GM23338 (cell line): ENCODE results near the gene PPP4R3A. TPM values are rescaled to one million over a fixed set of nuclear protein-coding genes. Genes with fewer than 3 reads are reported as not detected.

Experiments used
- ATAC-seq: fragments of 200-7000 bp; cut with Tn5 transposase; 3 replicates; pipeline ENCODE4 v1.9.1; 2020
- DNase-seq: peaks from one replicate; pipeline ENCODE4 v3.0.0-alpha.2; 2015; ENCODE audit warnings: low spot score
- H2AFZ ChIP-seq: fragments of 200-600 bp; sonication (generic); 2 replicates; pipeline ENCODE4 v1.8.0; 2016; ENCODE audit warnings: antibody characterized with exemption, mild to moderate bottlenecking, moderate library complexity
- H3F3A ChIP-seq: fragments of 200-600 bp; sonication (generic); replicated peaks from 2 replicates; pipeline ENCODE4 v1.8.0; 2017; ENCODE audit warnings: antibody characterized with exemption, mixed run types, low read depth
- H3K27ac ChIP-seq: fragments of 200-600 bp; sonication (generic); 2 replicates; pipeline ENCODE4 v1.6.1; 2016; ENCODE audit warnings: low read depth
- H3K27me3 ChIP-seq: fragments of 200-600 bp; sonication (generic); 2 replicates; pipeline ENCODE4 v1.8.0; 2016; ENCODE audit warnings: mild to moderate bottlenecking, mixed run types, moderate library complexity; ENCODE audit not compliant: insufficient read depth
- H3K36me3 ChIP-seq: fragments of 200-600 bp; sonication (generic); 2 replicates; pipeline ENCODE4 v1.8.0; 2016; ENCODE audit warnings: mild to moderate bottlenecking; ENCODE audit not compliant: insufficient read depth
- H3K4me1 ChIP-seq: fragments of 200-600 bp; sonication (generic); 2 replicates; pipeline ENCODE4 v1.8.0; 2016; ENCODE audit warnings: mild to moderate bottlenecking, moderate library complexity; ENCODE audit not compliant: insufficient read depth
- H3K4me2 ChIP-seq: fragments of 200-600 bp; sonication (generic); 2 replicates; pipeline ENCODE4 v1.7.1; 2017; ENCODE audit warnings: mixed run types
- H3K4me3 ChIP-seq: fragments of 200-600 bp; sonication (generic); 2 replicates; pipeline ENCODE4 v1.6.1; 2016; ENCODE audit warnings: mixed run types
- H3K79me2 ChIP-seq: fragments of 200-600 bp; sonication (generic); replicated peaks from 2 replicates; pipeline ENCODE4 v1.8.0; 2017; ENCODE audit warnings: mild to moderate bottlenecking; ENCODE audit not compliant: insufficient read depth
- H3K9me2 ChIP-seq: fragments of 200-600 bp; sonication (generic); 2 replicates; pipeline ENCODE4 v1.8.0; 2017; ENCODE audit not compliant: insufficient read depth
- H4K20me1 ChIP-seq: fragments of 200-600 bp; sonication (generic); replicated peaks from 2 replicates; pipeline ENCODE4 v1.8.0; 2017; ENCODE audit warnings: mild to moderate bottlenecking; ENCODE audit not compliant: insufficient read depth
- H3K27ac Mint-ChIP-seq: 2 replicates; pipeline ENCODE4 v1.8.0; 2020; ENCODE audit warnings: inconsistent platforms, mild to moderate bottlenecking, moderate library complexity, mixed read lengths
- H3K27me3 Mint-ChIP-seq: 3 replicates; pipeline ENCODE4 v1.8.0; 2022; ENCODE audit warnings: low read depth, mild to moderate bottlenecking, moderate library complexity, mixed read lengths, inconsistent platforms; ENCODE audit not compliant: insufficient read depth, poor library complexity
- H3K36me3 Mint-ChIP-seq: 3 replicates; pipeline ENCODE4 v1.8.0; 2021; ENCODE audit warnings: low read depth, mild to moderate bottlenecking, inconsistent platforms, moderate library complexity, mixed read lengths
- H3K4me1 Mint-ChIP-seq: 3 replicates; pipeline ENCODE4 v1.8.0; 2020; ENCODE audit warnings: mild to moderate bottlenecking, inconsistent platforms, mixed read lengths
- H3K4me3 Mint-ChIP-seq: 3 replicates; pipeline ENCODE4 v1.8.0; 2021; ENCODE audit warnings: moderate library complexity, mild to moderate bottlenecking, inconsistent platforms, mixed read lengths
- H3K9me3 Mint-ChIP-seq: 3 replicates; pipeline ENCODE4 v1.8.0; 2020; ENCODE audit warnings: moderate library complexity, mild to moderate bottlenecking, inconsistent platforms, mixed read lengths
- CREB1 ChIP-seq: fragments of 250-450 bp; sonication (Bioruptor Pico); IDR thresholded peaks from 2 replicates; pipeline ENCODE4 v1.5.0; 2020; ENCODE audit warnings: low read depth, mild to moderate bottlenecking, moderate library complexity
- CTCF ChIP-seq, 2 experiments: fragments of 200-600 bp in 1 of 2; sonication (generic) in 1 of 2; conservative IDR thresholded peaks; 2 replicates each; pipeline versions ENCODE4 v1.5.1 to v1.6.1; 2016 to 2017; ENCODE audit warnings: antibody characterized with exemption in 2 of 2, low read depth in 2 of 2, mild to moderate bottlenecking in 2 of 2, moderate library complexity in 1 of 2
- ETS1 ChIP-seq: IDR thresholded peaks from 2 replicates; pipeline ENCODE4 v1.6.1; 2016; ENCODE audit warnings: antibody characterized with exemption
- EZH2 ChIP-seq: fragments of 200-600 bp; sonication (generic); IDR thresholded peaks from one replicate; pipeline ENCODE4 v1.8.0; 2017; ENCODE audit warnings: antibody characterized with exemption, mild to moderate bottlenecking, low read depth; ENCODE audit not compliant: unreplicated experiment
- EZH2phosphoT487 ChIP-seq: fragments of 200-600 bp; sonication (generic); IDR thresholded peaks from one replicate; pipeline ENCODE4 v1.8.1; 2018; ENCODE audit warnings: antibody characterized with exemption; ENCODE audit not compliant: unreplicated experiment
- JUNB ChIP-seq: IDR thresholded peaks from one replicate; pipeline ENCODE4 v1.6.1; 2016; ENCODE audit warnings: antibody characterized with exemption; ENCODE audit not compliant: unreplicated experiment
- NANOG ChIP-seq: IDR thresholded peaks from 2 replicates; pipeline ENCODE4 v1.6.1; 2016; ENCODE audit warnings: antibody characterized with exemption, borderline replicate concordance
- POLR2AphosphoS5 ChIP-seq: IDR thresholded peaks from 2 replicates; pipeline ENCODE4 v1.6.1; 2016; ENCODE audit warnings: antibody characterized with exemption, low read depth
- STAT1 ChIP-seq: IDR thresholded peaks from one replicate; pipeline ENCODE4 v1.6.1; 2016; ENCODE audit warnings: antibody characterized with exemption; ENCODE audit not compliant: unreplicated experiment
- ZNF114 ChIP-seq: fragments of 250-450 bp; sonication (Bioruptor Pico); IDR thresholded peaks from 2 replicates; pipeline ENCODE4 v1.5.0; 2020; ENCODE audit warnings: mild to moderate bottlenecking, moderate library complexity
- ZNF331 ChIP-seq: fragments of 250-450 bp; sonication (Bioruptor Pico); IDR thresholded peaks from 2 replicates; pipeline ENCODE4 v1.5.0; 2020; ENCODE audit warnings: low read depth, mild to moderate bottlenecking, moderate library complexity
- polyA plus RNA-seq: library from polyadenylated mRNA; unstranded; fragments of >200 nt; fragmentation: Nextera tagmentation; extraction: Ambion mirVana; gene quantifications from 2 replicates; pipeline ENCODE4 v1.2.1, GENCODE V29; 2016
- total RNA-seq: library from RNA; depleted of rRNA; stranded (reverse); fragments of >200 nt; shearing (Covaris generic); gene quantifications from 2 replicates; pipeline ENCODE4 v1.2.3, GENCODE V29; 2014
- TF ChIP-seq, protein P1 (sequence below): IDR thresholded peaks from one replicate; pipeline ENCODE4 v1.6.1; 2018; ENCODE audit warnings: antibody characterized with exemption; ENCODE audit not compliant: unreplicated experiment
- TF ChIP-seq, protein P2 (sequence below): fragments of 250-450 bp; sonication (Bioruptor Pico); IDR thresholded peaks from 2 replicates; pipeline ENCODE4 v1.5.0; 2020; ENCODE audit warnings: mild to moderate bottlenecking, moderate library complexity

PPP4R3A gene
- total and polyA plus RNA-seq, 2 experiments from 2014 or later = 50.3 to 128 TPM

- H3K4me2 ChIP-seq = peak overlapping the region; percentile 86
- H3K79me2 ChIP-seq = peaks cover 32% of the 10 kb centered on the region
- Mint-ChIP-seq H3K27me3 (peaks cover 15% of the 10 kb centered on the region), H3K4me3 (peak overlapping the region; percentile 63), H3K36me3 (peaks cover 22% of the 10 kb centered on the region; the same call in 2 of the 3 replicates), H3K4me1 (peaks cover 33% of the 10 kb centered on the region), H3K9me3 (no peaks in the 10 kb centered on the region), H3K27ac (no peak overlapping the region)
- H4K20me1 ChIP-seq = no peaks in the 10 kb centered on the region
- H3K27ac ChIP-seq = no peak overlapping the region
- ATAC-seq (peak; percentile 19), DNase-seq (peak; percentile 61)
- peaks cover 13% of the 10 kb centered on the region for H3F3A ChIP-seq
- H3K4me3 ChIP-seq = peak overlapping the region; percentile 59
- H3K9me2 ChIP-seq = no peaks in the 10 kb centered on the region
- H3K36me3 ChIP-seq = no peaks in the 10 kb centered on the region
- peaks cover 32% of the 10 kb centered on the region for H3K4me1 ChIP-seq
- peak overlapping the region; percentile 92 for H2AFZ ChIP-seq
- peaks cover 5% of the 10 kb centered on the region; the same call in 1 of the 2 replicates for H3K27me3 ChIP-seq
- no peak for TF ChIP-seq CTCF (conservative IDR thresholded peaks at IDR 0.05; ENCODE audit: low read depth in 2 of 2)
- no peak for TF ChIP-seq ZNF331 (CRISPR knock-in tag)
- TF ChIP-seq, protein P1, sequence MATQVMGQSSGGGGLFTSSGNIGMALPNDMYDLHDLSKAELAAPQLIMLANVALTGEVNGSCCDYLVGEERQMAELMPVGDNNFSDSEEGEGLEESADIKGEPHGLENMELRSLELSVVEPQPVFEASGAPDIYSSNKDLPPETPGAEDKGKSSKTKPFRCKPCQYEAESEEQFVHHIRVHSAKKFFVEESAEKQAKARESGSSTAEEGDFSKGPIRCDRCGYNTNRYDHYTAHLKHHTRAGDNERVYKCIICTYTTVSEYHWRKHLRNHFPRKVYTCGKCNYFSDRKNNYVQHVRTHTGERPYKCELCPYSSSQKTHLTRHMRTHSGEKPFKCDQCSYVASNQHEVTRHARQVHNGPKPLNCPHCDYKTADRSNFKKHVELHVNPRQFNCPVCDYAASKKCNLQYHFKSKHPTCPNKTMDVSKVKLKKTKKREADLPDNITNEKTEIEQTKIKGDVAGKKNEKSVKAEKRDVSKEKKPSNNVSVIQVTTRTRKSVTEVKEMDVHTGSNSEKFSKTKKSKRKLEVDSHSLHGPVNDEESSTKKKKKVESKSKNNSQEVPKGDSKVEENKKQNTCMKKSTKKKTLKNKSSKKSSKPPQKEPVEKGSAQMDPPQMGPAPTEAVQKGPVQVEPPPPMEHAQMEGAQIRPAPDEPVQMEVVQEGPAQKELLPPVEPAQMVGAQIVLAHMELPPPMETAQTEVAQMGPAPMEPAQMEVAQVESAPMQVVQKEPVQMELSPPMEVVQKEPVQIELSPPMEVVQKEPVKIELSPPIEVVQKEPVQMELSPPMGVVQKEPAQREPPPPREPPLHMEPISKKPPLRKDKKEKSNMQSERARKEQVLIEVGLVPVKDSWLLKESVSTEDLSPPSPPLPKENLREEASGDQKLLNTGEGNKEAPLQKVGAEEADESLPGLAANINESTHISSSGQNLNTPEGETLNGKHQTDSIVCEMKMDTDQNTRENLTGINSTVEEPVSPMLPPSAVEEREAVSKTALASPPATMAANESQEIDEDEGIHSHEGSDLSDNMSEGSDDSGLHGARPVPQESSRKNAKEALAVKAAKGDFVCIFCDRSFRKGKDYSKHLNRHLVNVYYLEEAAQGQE = no peak
- no peak for TF ChIP-seq STAT1
- no peak for TF ChIP-seq ETS1
- TF ChIP-seq ZNF114 = no peak
- no peak for TF ChIP-seq NANOG
- no peak for TF ChIP-seq EZH2
- TF ChIP-seq, protein P2, sequence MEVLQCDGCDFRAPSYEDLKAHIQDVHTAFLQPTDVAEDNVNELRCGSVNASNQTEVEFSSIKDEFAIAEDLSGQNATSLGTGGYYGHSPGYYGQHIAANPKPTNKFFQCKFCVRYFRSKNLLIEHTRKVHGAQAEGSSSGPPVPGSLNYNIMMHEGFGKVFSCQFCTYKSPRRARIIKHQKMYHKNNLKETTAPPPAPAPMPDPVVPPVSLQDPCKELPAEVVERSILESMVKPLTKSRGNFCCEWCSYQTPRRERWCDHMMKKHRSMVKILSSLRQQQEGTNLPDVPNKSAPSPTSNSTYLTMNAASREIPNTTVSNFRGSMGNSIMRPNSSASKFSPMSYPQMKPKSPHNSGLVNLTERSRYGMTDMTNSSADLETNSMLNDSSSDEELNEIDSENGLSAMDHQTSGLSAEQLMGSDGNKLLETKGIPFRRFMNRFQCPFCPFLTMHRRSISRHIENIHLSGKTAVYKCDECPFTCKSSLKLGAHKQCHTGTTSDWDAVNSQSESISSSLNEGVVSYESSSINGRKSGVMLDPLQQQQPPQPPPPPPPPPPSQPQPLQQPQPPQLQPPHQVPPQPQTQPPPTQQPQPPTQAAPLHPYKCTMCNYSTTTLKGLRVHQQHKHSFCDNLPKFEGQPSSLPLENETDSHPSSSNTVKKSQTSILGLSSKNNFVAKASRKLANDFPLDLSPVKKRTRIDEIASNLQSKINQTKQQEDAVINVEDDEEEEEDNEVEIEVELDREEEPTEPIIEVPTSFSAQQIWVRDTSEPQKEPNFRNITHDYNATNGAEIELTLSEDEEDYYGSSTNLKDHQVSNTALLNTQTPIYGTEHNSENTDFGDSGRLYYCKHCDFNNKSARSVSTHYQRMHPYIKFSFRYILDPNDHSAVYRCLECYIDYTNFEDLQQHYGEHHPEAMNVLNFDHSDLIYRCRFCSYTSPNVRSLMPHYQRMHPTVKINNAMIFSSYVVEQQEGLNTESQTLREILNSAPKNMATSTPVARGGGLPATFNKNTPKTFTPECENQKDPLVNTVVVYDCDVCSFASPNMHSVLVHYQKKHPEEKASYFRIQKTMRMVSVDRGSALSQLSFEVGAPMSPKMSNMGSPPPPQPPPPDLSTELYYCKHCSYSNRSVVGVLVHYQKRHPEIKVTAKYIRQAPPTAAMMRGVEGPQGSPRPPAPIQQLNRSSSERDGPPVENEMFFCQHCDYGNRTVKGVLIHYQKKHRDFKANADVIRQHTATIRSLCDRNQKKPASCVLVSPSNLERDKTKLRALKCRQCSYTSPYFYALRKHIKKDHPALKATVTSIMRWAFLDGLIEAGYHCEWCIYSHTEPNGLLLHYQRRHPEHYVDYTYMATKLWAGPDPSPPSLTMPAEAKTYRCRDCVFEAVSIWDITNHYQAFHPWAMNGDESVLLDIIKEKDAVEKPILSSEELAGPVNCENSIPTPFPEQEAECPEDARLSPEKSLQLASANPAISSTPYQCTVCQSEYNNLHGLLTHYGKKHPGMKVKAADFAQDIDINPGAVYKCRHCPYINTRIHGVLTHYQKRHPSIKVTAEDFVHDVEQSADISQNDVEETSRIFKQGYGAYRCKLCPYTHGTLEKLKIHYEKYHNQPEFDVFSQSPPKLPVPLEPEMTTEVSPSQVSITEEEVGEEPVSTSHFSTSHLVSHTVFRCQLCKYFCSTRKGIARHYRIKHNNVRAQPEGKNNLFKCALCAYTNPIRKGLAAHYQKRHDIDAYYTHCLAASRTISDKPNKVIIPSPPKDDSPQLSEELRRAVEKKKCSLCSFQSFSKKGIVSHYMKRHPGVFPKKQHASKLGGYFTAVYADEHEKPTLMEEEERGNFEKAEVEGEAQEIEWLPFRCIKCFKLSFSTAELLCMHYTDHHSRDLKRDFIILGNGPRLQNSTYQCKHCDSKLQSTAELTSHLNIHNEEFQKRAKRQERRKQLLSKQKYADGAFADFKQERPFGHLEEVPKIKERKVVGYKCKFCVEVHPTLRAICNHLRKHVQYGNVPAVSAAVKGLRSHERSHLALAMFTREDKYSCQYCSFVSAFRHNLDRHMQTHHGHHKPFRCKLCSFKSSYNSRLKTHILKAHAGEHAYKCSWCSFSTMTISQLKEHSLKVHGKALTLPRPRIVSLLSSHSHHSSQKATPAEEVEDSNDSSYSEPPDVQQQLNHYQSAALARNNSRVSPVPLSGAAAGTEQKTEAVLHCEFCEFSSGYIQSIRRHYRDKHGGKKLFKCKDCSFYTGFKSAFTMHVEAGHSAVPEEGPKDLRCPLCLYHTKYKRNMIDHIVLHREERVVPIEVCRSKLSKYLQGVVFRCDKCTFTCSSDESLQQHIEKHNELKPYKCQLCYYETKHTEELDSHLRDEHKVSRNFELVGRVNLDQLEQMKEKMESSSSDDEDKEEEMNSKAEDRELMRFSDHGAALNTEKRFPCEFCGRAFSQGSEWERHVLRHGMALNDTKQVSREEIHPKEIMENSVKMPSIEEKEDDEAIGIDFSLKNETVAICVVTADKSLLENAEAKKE = no peak
- TF ChIP-seq POLR2AphosphoS5 = no peak
- no peak for TF ChIP-seq EZH2phosphoT487
- TF ChIP-seq CREB1 (CRISPR knock-in tag) = no peak
- TF ChIP-seq JUNB = no peak
Measured at GRCh38 chr14:91417983-91418386, 92.1 kb downstream of the PPP4R3A start.
